ENCODE results near the gene RNF121.

Gene RNF121

DNA sequence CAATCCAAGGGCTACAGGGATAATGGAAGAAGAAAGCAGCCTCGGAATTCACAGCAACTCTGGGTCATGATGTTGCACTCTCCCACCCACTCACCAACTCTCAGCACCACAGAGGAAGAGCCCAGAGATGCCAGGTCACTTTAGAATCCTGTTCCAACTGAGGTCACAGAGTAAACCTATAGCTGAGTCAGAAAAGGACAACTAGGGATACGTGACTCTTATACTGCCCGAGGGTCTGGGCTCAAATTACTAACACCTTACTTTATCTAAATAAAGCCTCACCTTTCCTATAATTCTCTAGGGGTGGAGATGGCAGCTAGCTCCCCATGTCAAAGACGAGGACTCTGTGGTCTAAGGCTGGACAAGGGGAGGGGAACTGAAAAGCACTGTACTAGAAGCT is 94.5 kb downstream of the RNF121 start:
- H4K20me1 ChIP-seq (ENCODE audit: insufficient read depth, low read length): no peaks in the 10 kb centered on the region
- no peak for DNase-seq
- H3K9me3 ChIP-seq (replicated peaks; ENCODE audit: insufficient read depth, low read length): no peaks in the 10 kb centered on the region
- H3K4me2 ChIP-seq (ENCODE audit: low read depth, low read length): no peak overlapping the region
- H3K27ac ChIP-seq (ENCODE audit: low read length): no peak overlapping the region
- H3K9ac ChIP-seq (ENCODE audit: low read length): no peak overlapping the region
- peaks cover 49% of the 10 kb centered on the region for H3K79me2 ChIP-seq (ENCODE audit: low read length)
- H2AFZ ChIP-seq (ENCODE audit: low read length): no peak overlapping the region
- no peak overlapping the region for H3K4me3 ChIP-seq (ENCODE audit: low read length)
- no peaks in the 10 kb centered on the region for H3K9me2 ChIP-seq (replicated peaks; ENCODE audit: insufficient read depth, low read length)
- no peaks in the 10 kb centered on the region for H3K4me1 ChIP-seq (ENCODE audit: low read length)
- peaks cover 32% of the 10 kb centered on the region for H3K36me3 ChIP-seq (replicated peaks; ENCODE audit: insufficient read depth, low read length)
- H3K27me3 ChIP-seq (replicated peaks; ENCODE audit: insufficient read depth, low read length): no peaks in the 10 kb centered on the region
- TF ChIP-seq EZH2 (optimal IDR thresholded peaks at IDR 0.05; ENCODE audit: low read depth, low read length): no peak
- TF ChIP-seq, protein P1, sequence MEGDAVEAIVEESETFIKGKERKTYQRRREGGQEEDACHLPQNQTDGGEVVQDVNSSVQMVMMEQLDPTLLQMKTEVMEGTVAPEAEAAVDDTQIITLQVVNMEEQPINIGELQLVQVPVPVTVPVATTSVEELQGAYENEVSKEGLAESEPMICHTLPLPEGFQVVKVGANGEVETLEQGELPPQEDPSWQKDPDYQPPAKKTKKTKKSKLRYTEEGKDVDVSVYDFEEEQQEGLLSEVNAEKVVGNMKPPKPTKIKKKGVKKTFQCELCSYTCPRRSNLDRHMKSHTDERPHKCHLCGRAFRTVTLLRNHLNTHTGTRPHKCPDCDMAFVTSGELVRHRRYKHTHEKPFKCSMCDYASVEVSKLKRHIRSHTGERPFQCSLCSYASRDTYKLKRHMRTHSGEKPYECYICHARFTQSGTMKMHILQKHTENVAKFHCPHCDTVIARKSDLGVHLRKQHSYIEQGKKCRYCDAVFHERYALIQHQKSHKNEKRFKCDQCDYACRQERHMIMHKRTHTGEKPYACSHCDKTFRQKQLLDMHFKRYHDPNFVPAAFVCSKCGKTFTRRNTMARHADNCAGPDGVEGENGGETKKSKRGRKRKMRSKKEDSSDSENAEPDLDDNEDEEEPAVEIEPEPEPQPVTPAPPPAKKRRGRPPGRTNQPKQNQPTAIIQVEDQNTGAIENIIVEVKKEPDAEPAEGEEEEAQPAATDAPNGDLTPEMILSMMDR (IDR thresholded peaks at IDR 0.05; ENCODE audit: low read length): no peak
- TF ChIP-seq EZH2phosphoT487 (IDR thresholded peaks at IDR 0.05; ENCODE audit: low read length): no peak
- no peaks in the 10 kb centered on the region for H3F3A ChIP-seq (ENCODE audit: insufficient read depth, low read length)

DNA sequence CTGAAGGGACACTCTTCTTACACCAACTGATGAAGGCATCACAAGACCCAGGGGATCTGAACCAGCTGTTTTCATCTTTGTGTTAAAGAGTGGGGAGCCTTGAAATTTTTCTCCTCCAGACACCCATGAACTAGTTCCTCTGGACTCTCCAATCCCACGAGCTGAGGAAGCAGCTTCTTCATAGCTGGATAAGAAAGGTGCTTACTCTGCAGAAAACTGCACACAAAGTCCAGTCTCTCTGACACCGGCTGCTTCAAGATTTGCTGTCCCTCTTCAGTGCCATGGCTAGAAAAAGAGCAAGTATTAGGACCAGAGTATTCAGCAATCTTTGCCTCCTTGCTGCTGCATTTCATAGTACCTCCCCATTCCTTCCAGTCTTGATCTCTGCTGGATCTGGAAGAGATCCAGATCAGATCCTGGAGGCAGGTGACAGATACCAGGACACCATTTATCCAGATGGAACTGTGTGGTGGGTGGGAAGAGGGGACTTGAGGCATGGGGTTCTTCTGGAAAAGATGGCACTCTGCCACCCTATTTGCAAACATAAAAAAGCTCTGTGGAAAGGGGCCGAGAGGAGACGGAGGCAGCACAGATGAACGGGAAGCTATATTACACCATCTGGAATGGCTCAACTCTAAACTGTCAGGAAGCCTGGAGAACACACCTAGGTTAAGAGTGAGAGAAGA is 95.4 kb downstream of the RNF121 start:
- no peaks in the 10 kb centered on the region for H3K27me3 ChIP-seq (replicated peaks; ENCODE audit: insufficient read depth, low read length)
- peaks cover 26% of the 10 kb centered on the region for H3K36me3 ChIP-seq (replicated peaks; ENCODE audit: insufficient read depth, low read length)
- no peak overlapping the region for H2AFZ ChIP-seq (ENCODE audit: low read length)
- no peaks in the 10 kb centered on the region for H4K20me1 ChIP-seq (ENCODE audit: insufficient read depth, low read length)
- no peak overlapping the region for H3K4me3 ChIP-seq (ENCODE audit: low read length)
- TF ChIP-seq EZH2phosphoT487 (IDR thresholded peaks at IDR 0.05; ENCODE audit: low read length) (no peak), EZH2 (optimal IDR thresholded peaks at IDR 0.05; ENCODE audit: low read depth, low read length) (no peak)
- TF ChIP-seq, protein P1 (IDR thresholded peaks at IDR 0.05; ENCODE audit: low read length): no peak
- no peaks in the 10 kb centered on the region for H3K4me1 ChIP-seq (ENCODE audit: low read length)
- no peak for DNase-seq
- peaks cover 58% of the 10 kb centered on the region for H3K79me2 ChIP-seq (ENCODE audit: low read length)
- no peaks in the 10 kb centered on the region for H3K9me3 ChIP-seq (replicated peaks; ENCODE audit: insufficient read depth, low read length)
- H3K27ac ChIP-seq (ENCODE audit: low read length): no peak overlapping the region
- H3K9ac ChIP-seq (ENCODE audit: low read length): no peak overlapping the region
- no peak overlapping the region for H3K4me2 ChIP-seq (ENCODE audit: low read depth, low read length)
- H3F3A ChIP-seq (ENCODE audit: insufficient read depth, low read length): no peaks in the 10 kb centered on the region
- H3K9me2 ChIP-seq (replicated peaks; ENCODE audit: insufficient read depth, low read length): no peaks in the 10 kb centered on the region

DNA sequence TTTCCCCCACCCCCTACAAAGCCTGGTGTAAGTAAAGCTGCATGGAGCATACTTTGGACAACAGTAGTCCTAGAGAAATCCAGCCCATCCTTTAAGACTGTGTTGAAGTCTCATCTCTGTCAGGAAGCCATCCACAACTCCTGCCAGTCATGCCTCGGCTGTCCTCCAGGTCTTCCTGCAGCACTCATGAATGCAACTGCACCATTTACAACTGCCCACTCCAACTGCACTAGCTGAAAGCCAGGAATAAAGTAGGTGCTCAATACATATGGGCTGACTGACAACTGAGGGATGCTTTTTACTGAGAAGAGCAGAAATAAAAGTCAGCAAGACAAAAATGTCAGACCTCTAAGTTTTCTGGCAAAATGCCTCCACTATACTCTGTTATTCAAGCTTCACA is 97.2 kb downstream of the RNF121 start:
- H2AFZ ChIP-seq (ENCODE audit: low read length): no peak overlapping the region
- no peak overlapping the region for H3K4me2 ChIP-seq (ENCODE audit: low read depth, low read length)
- H3K9me3 ChIP-seq (replicated peaks; ENCODE audit: insufficient read depth, low read length): no peaks in the 10 kb centered on the region
- H3K9me2 ChIP-seq (replicated peaks; ENCODE audit: insufficient read depth, low read length): no peaks in the 10 kb centered on the region
- no peak for TF ChIP-seq EZH2 (optimal IDR thresholded peaks at IDR 0.05; ENCODE audit: low read depth, low read length)
- TF ChIP-seq, protein P1 (IDR thresholded peaks at IDR 0.05; ENCODE audit: low read length): no peak
- TF ChIP-seq EZH2phosphoT487 (IDR thresholded peaks at IDR 0.05; ENCODE audit: low read length): no peak
- H4K20me1 ChIP-seq (ENCODE audit: insufficient read depth, low read length): no peaks in the 10 kb centered on the region
- no peak for DNase-seq
- peaks cover 74% of the 10 kb centered on the region for H3K79me2 ChIP-seq (ENCODE audit: low read length)
- H3K4me1 ChIP-seq (ENCODE audit: low read length): no peaks in the 10 kb centered on the region
- H3F3A ChIP-seq (ENCODE audit: insufficient read depth, low read length): no peaks in the 10 kb centered on the region
- H3K4me3 ChIP-seq (ENCODE audit: low read length): no peak overlapping the region
- no peak overlapping the region for H3K9ac ChIP-seq (ENCODE audit: low read length)
- no peaks in the 10 kb centered on the region for H3K27me3 ChIP-seq (replicated peaks; ENCODE audit: insufficient read depth, low read length)
- peaks cover 24% of the 10 kb centered on the region for H3K36me3 ChIP-seq (replicated peaks; ENCODE audit: insufficient read depth, low read length)
- no peak overlapping the region for H3K27ac ChIP-seq (ENCODE audit: low read length)

All from MM.1S (cell line).